HEK293 (cell line): ENCODE results near the gene HSD17B1.

Experiments
- BCL11A ChIP-seq: fragments of 450-650 bp; formaldehyde crosslinking; IDR thresholded peaks from 2 replicates; pipeline ENCODE4 v1.5.1; 2016; ENCODE audit warnings: low read depth, missing biosample characterization, missing genetic modification characterization
- BCL6B ChIP-seq: fragments of 450-650 bp; formaldehyde crosslinking; IDR thresholded peaks from 2 replicates; pipeline ENCODE4 v1.5.1; 2017; ENCODE audit warnings: missing biosample characterization, missing genetic modification characterization
- FEZF1 ChIP-seq: fragments of 450-650 bp; formaldehyde crosslinking; IDR thresholded peaks from 2 replicates; pipeline ENCODE4 v1.5.1; 2016; ENCODE audit warnings: missing biosample characterization, missing genetic modification characterization
- GLI4 ChIP-seq: fragments of 450-650 bp; formaldehyde crosslinking; IDR thresholded peaks from 2 replicates; pipeline ENCODE4 v1.5.1; 2016; ENCODE audit warnings: missing biosample characterization, missing genetic modification characterization
- HOXD13 ChIP-seq: sonication (generic); formaldehyde crosslinking; IDR thresholded peaks from 2 replicates; pipeline ENCODE4 v1.8.0; 2022; ENCODE audit warnings: missing genetic modification reagents, borderline replicate concordance
- KLF8 ChIP-seq: fragments of 450-650 bp; formaldehyde crosslinking; IDR thresholded peaks from 2 replicates; pipeline ENCODE4 v1.5.1; 2016; ENCODE audit warnings: missing biosample characterization, missing genetic modification characterization
- PRDM4 ChIP-seq: fragments of 450-650 bp; formaldehyde crosslinking; IDR thresholded peaks from 2 replicates; pipeline ENCODE4 v1.5.1; 2017; ENCODE audit warnings: missing biosample characterization, missing genetic modification characterization
- SP7 ChIP-seq: fragments of 450-650 bp; formaldehyde crosslinking; IDR thresholded peaks from 2 replicates; pipeline ENCODE4 v1.5.1; 2016; ENCODE audit warnings: missing biosample characterization, missing genetic modification characterization
- YY1 ChIP-seq: fragments of 450-650 bp; formaldehyde crosslinking; IDR thresholded peaks from 2 replicates; pipeline ENCODE4 v1.5.1; 2018; ENCODE audit warnings: missing biosample characterization, missing genetic modification characterization
- ZBTB11 ChIP-seq: fragments of 450-650 bp; formaldehyde crosslinking; conservative IDR thresholded peaks from 2 replicates; pipeline ENCODE4 v1.5.1; 2016; ENCODE audit warnings: low read depth, missing biosample characterization, missing genetic modification characterization
- ZBTB21 ChIP-seq: fragments of 450-650 bp; formaldehyde crosslinking; IDR thresholded peaks from 2 replicates; pipeline ENCODE4 v1.5.1; 2017; ENCODE audit warnings: missing biosample characterization, missing genetic modification characterization
- ZBTB8A ChIP-seq: fragments of 450-650 bp; formaldehyde crosslinking; IDR thresholded peaks from 2 replicates; pipeline ENCODE4 v1.5.1; 2016; ENCODE audit warnings: missing biosample characterization, missing genetic modification characterization
- ZEB2 ChIP-seq: fragments of 450-650 bp; formaldehyde crosslinking; IDR thresholded peaks from 2 replicates; pipeline ENCODE4 v1.5.1; 2016; ENCODE audit warnings: missing biosample characterization, missing genetic modification characterization
- ZFP69B ChIP-seq: fragments of 450-650 bp; formaldehyde crosslinking; IDR thresholded peaks from 2 replicates; pipeline ENCODE4 v1.5.1; 2016; ENCODE audit warnings: missing biosample characterization, missing genetic modification characterization
- ZNF10 ChIP-seq: fragments of 450-650 bp; formaldehyde crosslinking; IDR thresholded peaks from 2 replicates; pipeline ENCODE4 v1.5.1; 2017; ENCODE audit warnings: missing biosample characterization, missing genetic modification characterization
- ZNF121 ChIP-seq: fragments of 450-650 bp; formaldehyde crosslinking; IDR thresholded peaks from 2 replicates; pipeline ENCODE4 v1.5.1; 2016; ENCODE audit warnings: missing biosample characterization, missing genetic modification characterization
- ZNF16 ChIP-seq: fragments of 450-650 bp; formaldehyde crosslinking; IDR thresholded peaks from 2 replicates; pipeline ENCODE4 v1.5.1; 2016; ENCODE audit warnings: low read depth, missing biosample characterization, missing genetic modification characterization
- ZNF174 ChIP-seq: fragments of 450-650 bp; formaldehyde crosslinking; IDR thresholded peaks from 2 replicates; pipeline ENCODE4 v1.5.0; 2017; ENCODE audit warnings: missing biosample characterization, mild to moderate bottlenecking, missing genetic modification characterization
- ZNF2 ChIP-seq: fragments of 450-650 bp; formaldehyde crosslinking; IDR thresholded peaks from 2 replicates; pipeline ENCODE4 v1.5.1; 2016; ENCODE audit warnings: missing biosample characterization, missing genetic modification characterization
- ZNF266 ChIP-seq: fragments of 450-650 bp; formaldehyde crosslinking; IDR thresholded peaks from 2 replicates; pipeline ENCODE4 v1.5.1; 2016; ENCODE audit warnings: missing biosample characterization, missing genetic modification characterization, low read depth
- ZNF324 ChIP-seq: fragments of 450-650 bp; formaldehyde crosslinking; IDR thresholded peaks from 2 replicates; pipeline ENCODE4 v1.5.1; 2016; ENCODE audit warnings: missing biosample characterization, missing genetic modification characterization
- ZNF335 ChIP-seq: fragments of 450-650 bp; formaldehyde crosslinking; conservative IDR thresholded peaks from 2 replicates; pipeline ENCODE4 v1.5.1; 2016; ENCODE audit warnings: missing biosample characterization, missing genetic modification characterization
- ZNF341 ChIP-seq: fragments of 450-650 bp; formaldehyde crosslinking; IDR thresholded peaks from 2 replicates; pipeline ENCODE4; 2016; ENCODE audit warnings: low read depth, missing biosample characterization, missing genetic modification characterization
- ZNF366 ChIP-seq: fragments of 450-650 bp; formaldehyde crosslinking; conservative IDR thresholded peaks from 2 replicates; pipeline ENCODE4 v1.5.1; 2016; ENCODE audit warnings: missing biosample characterization, missing genetic modification characterization
- ZNF488 ChIP-seq: fragments of 450-650 bp; formaldehyde crosslinking; IDR thresholded peaks from 2 replicates; pipeline ENCODE4 v1.5.1; 2016; ENCODE audit warnings: missing biosample characterization, missing genetic modification characterization
- ZNF513 ChIP-seq: fragments of 450-650 bp; IDR thresholded peaks from 2 replicates; pipeline ENCODE4 v1.5.1; 2018; ENCODE audit warnings: missing biosample characterization, missing genetic modification characterization
- ZNF621 ChIP-seq: fragments of 450-650 bp; formaldehyde crosslinking; IDR thresholded peaks from 2 replicates; pipeline ENCODE4 v1.5.1; 2017; ENCODE audit warnings: missing biosample characterization, missing genetic modification characterization
- ZNF645 ChIP-seq: fragments of 450-650 bp; formaldehyde crosslinking; IDR thresholded peaks from 2 replicates; pipeline ENCODE4; 2016; ENCODE audit warnings: missing biosample characterization, missing genetic modification characterization

HSD17B1 gene

GRCh38 chr17:42535155-42536047 is 17.3 kb upstream of the HSD17B1 start (continued):
- peak; percentile 54 for TF ChIP-seq ZBTB21 (tag by site-specific recombination)
- no peak for TF ChIP-seq KLF8 (tag by site-specific recombination)
- TF ChIP-seq ZNF324 (tag by site-specific recombination), result peak; percentile 0; the same call in 1 of the 2 replicates
- no peak for TF ChIP-seq ZNF266 (tag by site-specific recombination)
- peak; percentile 45; the same call in 1 of the 2 replicates for TF ChIP-seq ZNF341 (tag by site-specific recombination)
- peak; percentile 47 for TF ChIP-seq YY1 (tag by site-specific recombination)
- TF ChIP-seq SP7 (tag by site-specific recombination), result peak; percentile 85; the same call in 1 of the 2 replicates
- TF ChIP-seq ZEB2 (tag by site-specific recombination), result peak; percentile 95; the same call in 1 of the 2 replicates
- no peak for TF ChIP-seq ZNF121 (tag by site-specific recombination)
- no peak for TF ChIP-seq ZNF645 (tag by site-specific recombination)
- no peak for TF ChIP-seq ZNF513 (tag by site-specific recombination)
- TF ChIP-seq PRDM4 (tag by site-specific recombination), result no peak
- TF ChIP-seq ZNF621 (tag by site-specific recombination), result no peak
- TF ChIP-seq ZNF335 (tag by site-specific recombination), result peak; percentile 99
- TF ChIP-seq ZNF2 (tag by site-specific recombination), result peak; percentile 81; the same call in 1 of the 2 replicates
- TF ChIP-seq HOXD13 (CRISPR knock-in tag), result no peak
- no peak for TF ChIP-seq ZNF174 (tag by site-specific recombination)
- TF ChIP-seq ZNF10 (tag by site-specific recombination), result peak; percentile 51; the same call in 1 of the 2 replicates
- 0 out of 2 replicates have a peak, but pooled peaks have one; percentile 13 for TF ChIP-seq ZNF16 (tag by site-specific recombination)
- TF ChIP-seq BCL6B (tag by site-specific recombination), result no peak
- TF ChIP-seq GLI4 (tag by site-specific recombination), result no peak
- 0 out of 2 replicates have a peak, but pooled peaks have one; percentile 10 for TF ChIP-seq ZNF366 (tag by site-specific recombination)
- TF ChIP-seq BCL11A (tag by site-specific recombination), result no peak
- no peak for TF ChIP-seq ZNF488 (tag by site-specific recombination)
- TF ChIP-seq ZBTB11, result 0 out of 2 replicates have a peak, but pooled peaks have one; percentile 28
- TF ChIP-seq ZBTB8A (tag by site-specific recombination), result peak; percentile 25
- TF ChIP-seq ZFP69B (tag by site-specific recombination), result peak; percentile 64; the same call in 1 of the 2 replicates
- no peak for TF ChIP-seq FEZF1 (tag by site-specific recombination)
